ENCODE results near the gene ITGA11.

ITGA11 gene

DNA sequence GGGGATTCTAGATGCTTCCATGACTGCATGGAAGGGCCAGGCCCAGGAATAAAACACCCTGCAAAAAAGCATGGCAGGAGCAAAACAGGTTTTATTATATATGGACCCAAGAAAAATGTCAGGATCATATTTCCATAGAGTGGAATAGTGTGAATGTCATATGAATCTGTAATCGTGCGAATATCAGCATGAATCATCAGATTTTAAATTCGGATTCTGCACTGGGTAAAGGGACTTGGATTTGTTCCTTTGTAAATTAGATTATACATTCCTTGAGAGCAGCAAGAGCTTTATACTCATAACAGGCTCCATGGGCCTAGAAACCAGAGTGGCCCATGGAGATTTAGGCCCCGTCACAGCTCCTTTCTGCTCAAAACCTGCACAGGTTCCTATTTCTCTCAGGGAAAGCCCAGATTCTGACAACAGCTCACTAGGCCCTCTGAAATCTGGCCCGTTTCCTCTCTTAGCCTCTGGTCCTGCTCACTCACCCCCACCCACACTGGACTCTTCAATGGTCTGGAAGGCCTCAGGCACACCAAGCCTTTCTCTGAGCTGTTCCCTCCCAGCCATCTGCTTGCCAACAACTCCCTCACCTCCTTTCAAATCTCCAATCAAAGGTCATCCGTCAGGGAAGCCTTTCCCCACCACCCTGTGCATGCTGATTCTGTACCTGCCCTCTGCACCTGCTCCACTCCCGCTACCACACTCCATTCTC is 78.4 kb downstream of the ITGA11 start:
- no peak for DNase-seq (ENCODE audit: insufficient read length, low spot score)
- FAIRE-seq: no peak
- TF ChIP-seq POLR2AphosphoS5 (IDR thresholded peaks at IDR 0.05; ENCODE audit: low read depth, low read length) (no peak), TAF1 (IDR thresholded peaks at IDR 0.05; ENCODE audit: low read depth, low read length) (no peak), SPI1 (IDR thresholded peaks at IDR 0.05; ENCODE audit: low read depth, low read length) (no peak), POU2F2 (IDR thresholded peaks at IDR 0.05; ENCODE audit: low read depth, low read length) (no peak), PAX5 (IDR thresholded peaks at IDR 0.05; ENCODE audit: insufficient read depth, low read length, severe bottlenecking) (no peak), POLR2A (IDR thresholded peaks at IDR 0.05; ENCODE audit: low read depth, low read length) (no peak)

DNA sequence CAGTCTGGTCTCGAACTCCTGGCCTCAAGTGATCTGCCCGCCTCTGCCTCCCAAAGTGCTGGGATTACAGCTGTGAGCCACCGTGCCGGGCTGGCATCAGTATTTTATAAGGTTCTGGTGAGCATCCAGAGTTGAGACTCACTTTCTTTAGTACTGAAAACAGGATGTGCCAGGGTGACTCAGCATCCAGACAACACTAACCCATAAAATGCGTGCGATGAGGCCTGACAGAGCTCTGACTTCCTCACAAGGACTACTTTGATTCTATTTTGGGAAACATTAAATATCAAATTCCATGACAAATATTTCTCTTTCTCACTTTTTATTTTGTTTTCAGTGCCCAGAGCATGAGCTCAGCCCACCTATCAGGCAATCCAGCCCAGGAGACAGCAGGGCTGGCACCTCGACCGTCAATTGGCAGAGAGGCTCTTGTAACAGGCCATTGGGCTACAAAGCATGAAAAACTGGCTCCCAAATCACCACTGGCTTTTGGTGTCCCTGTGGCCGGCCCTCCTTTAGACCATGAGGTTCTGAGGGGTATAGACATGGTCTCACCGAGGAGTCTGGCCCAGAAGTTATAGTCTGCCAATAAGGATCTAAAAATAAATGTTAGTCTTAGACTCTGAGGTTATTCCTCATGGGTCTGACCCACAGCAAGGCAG is 79.4 kb downstream of the ITGA11 start:
- no peak for TF ChIP-seq POLR2A (IDR thresholded peaks at IDR 0.05; ENCODE audit: low read depth, low read length)
- DNase-seq (ENCODE audit: insufficient read length, low spot score) (no peak), FAIRE-seq (no peak)

DNA sequence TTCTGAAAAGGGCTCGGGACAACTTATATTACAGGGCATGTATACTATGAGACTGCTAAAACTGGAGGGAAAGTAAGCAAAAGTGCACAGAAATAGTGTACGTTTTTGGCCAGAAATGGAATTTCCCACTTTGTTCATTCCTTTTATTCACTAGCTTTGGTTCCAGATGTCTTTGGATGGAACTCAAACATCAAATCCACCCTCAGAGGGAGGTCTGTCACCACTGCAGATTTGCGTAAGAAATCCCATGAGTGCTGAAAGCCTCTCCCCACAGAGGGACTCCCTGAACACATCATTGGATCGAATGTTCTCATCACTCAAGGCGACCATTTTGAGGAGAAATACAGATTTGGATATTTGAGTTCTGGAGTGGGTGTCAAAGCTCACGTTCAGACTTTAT is 82.8 kb downstream of the ITGA11 start:
- no peak for DNase-seq (ENCODE audit: insufficient read length, low spot score)
- no peak for FAIRE-seq
- TF ChIP-seq PAX5 (IDR thresholded peaks at IDR 0.05; ENCODE audit: insufficient read depth, low read length, severe bottlenecking) (no peak), POU2F2 (IDR thresholded peaks at IDR 0.05; ENCODE audit: low read depth, low read length) (no peak), SPI1 (IDR thresholded peaks at IDR 0.05; ENCODE audit: low read depth, low read length) (no peak), POLR2A (IDR thresholded peaks at IDR 0.05; ENCODE audit: low read depth, low read length) (no peak), TAF1 (IDR thresholded peaks at IDR 0.05; ENCODE audit: low read depth, low read length) (no peak), POLR2AphosphoS5 (IDR thresholded peaks at IDR 0.05; ENCODE audit: low read depth, low read length) (no peak)

DNA sequence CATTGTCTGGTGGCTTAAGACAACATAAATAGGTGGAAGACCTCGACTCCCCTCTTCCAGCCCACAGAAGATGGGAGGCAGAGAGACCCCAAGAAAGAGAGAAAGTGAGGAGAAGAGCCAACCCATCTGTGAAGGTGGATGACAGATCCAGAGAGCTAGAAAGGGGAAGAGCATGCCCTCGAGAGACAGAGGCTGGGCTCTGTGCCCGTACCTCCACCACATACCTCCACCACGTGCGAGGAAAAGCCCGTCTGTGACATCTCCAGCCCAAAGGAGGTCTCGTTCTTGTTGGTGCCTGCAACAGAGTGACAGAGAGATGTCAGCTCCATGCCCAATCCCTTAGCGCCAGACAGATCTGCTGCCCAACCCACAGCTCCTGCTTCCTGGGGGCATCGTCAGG is 83.4 kb downstream of the ITGA11 start:
- no peak for TF ChIP-seq POU2F2 (IDR thresholded peaks at IDR 0.05; ENCODE audit: low read depth, low read length)
- no peak for TF ChIP-seq POLR2AphosphoS5 (IDR thresholded peaks at IDR 0.05; ENCODE audit: low read depth, low read length)
- TF ChIP-seq TAF1 (IDR thresholded peaks at IDR 0.05; ENCODE audit: low read depth, low read length): no peak
- no peak for TF ChIP-seq POLR2A (IDR thresholded peaks at IDR 0.05; ENCODE audit: low read depth, low read length)
- TF ChIP-seq PAX5 (IDR thresholded peaks at IDR 0.05; ENCODE audit: insufficient read depth, low read length, severe bottlenecking): no peak
- TF ChIP-seq SPI1 (IDR thresholded peaks at IDR 0.05; ENCODE audit: low read depth, low read length): no peak
- DNase-seq (ENCODE audit: insufficient read length, low spot score): no peak
- FAIRE-seq: no peak

- TF ChIP-seq TAF1 (IDR thresholded peaks at IDR 0.05; ENCODE audit: low read depth, low read length) (no peak), POLR2AphosphoS5 (IDR thresholded peaks at IDR 0.05; ENCODE audit: low read depth, low read length) (no peak), POU2F2 (IDR thresholded peaks at IDR 0.05; ENCODE audit: low read depth, low read length) (no peak), SPI1 (IDR thresholded peaks at IDR 0.05; ENCODE audit: low read depth, low read length) (no peak), POLR2A (IDR thresholded peaks at IDR 0.05; ENCODE audit: low read depth, low read length) (no peak), PAX5 (IDR thresholded peaks at IDR 0.05; ENCODE audit: insufficient read depth, low read length, severe bottlenecking) (no peak)
- no peak for DNase-seq (ENCODE audit: insufficient read length, low spot score)
- no peak for FAIRE-seq
These were observed 83.9 kb downstream of the ITGA11 start for GRCh38 chr15:68348081-68348480.

GRCh38 chr15:68347392-68347791 is 84.6 kb downstream of the ITGA11 start:
- FAIRE-seq (no peak), DNase-seq (ENCODE audit: insufficient read length, low spot score) (no peak)
- TF ChIP-seq PAX5 (IDR thresholded peaks at IDR 0.05; ENCODE audit: insufficient read depth, low read length, severe bottlenecking) (no peak), POLR2A (IDR thresholded peaks at IDR 0.05; ENCODE audit: low read depth, low read length) (no peak), POLR2AphosphoS5 (IDR thresholded peaks at IDR 0.05; ENCODE audit: low read depth, low read length) (no peak), SPI1 (IDR thresholded peaks at IDR 0.05; ENCODE audit: low read depth, low read length) (no peak), POU2F2 (IDR thresholded peaks at IDR 0.05; ENCODE audit: low read depth, low read length) (no peak), TAF1 (IDR thresholded peaks at IDR 0.05; ENCODE audit: low read depth, low read length) (no peak)

GRCh38 chr15:68346979-68347378 is 85.0 kb downstream of the ITGA11 start:
- DNase-seq (ENCODE audit: insufficient read length, low spot score) (no peak), FAIRE-seq (no peak)
- TF ChIP-seq SPI1 (IDR thresholded peaks at IDR 0.05; ENCODE audit: low read depth, low read length) (no peak), POLR2AphosphoS5 (IDR thresholded peaks at IDR 0.05; ENCODE audit: low read depth, low read length) (no peak), POU2F2 (IDR thresholded peaks at IDR 0.05; ENCODE audit: low read depth, low read length) (no peak), POLR2A (IDR thresholded peaks at IDR 0.05; ENCODE audit: low read depth, low read length) (no peak), TAF1 (IDR thresholded peaks at IDR 0.05; ENCODE audit: low read depth, low read length) (no peak), PAX5 (IDR thresholded peaks at IDR 0.05; ENCODE audit: insufficient read depth, low read length, severe bottlenecking) (no peak)

GRCh38 chr15:68345481-68345880 is 86.5 kb downstream of the ITGA11 start:
- no peak for TF ChIP-seq POU2F2 (IDR thresholded peaks at IDR 0.05; ENCODE audit: low read depth, low read length)
- TF ChIP-seq TAF1 (IDR thresholded peaks at IDR 0.05; ENCODE audit: low read depth, low read length): no peak
- no peak for TF ChIP-seq SPI1 (IDR thresholded peaks at IDR 0.05; ENCODE audit: low read depth, low read length)
- FAIRE-seq (no peak), DNase-seq (ENCODE audit: insufficient read length, low spot score) (no peak)

DNA sequence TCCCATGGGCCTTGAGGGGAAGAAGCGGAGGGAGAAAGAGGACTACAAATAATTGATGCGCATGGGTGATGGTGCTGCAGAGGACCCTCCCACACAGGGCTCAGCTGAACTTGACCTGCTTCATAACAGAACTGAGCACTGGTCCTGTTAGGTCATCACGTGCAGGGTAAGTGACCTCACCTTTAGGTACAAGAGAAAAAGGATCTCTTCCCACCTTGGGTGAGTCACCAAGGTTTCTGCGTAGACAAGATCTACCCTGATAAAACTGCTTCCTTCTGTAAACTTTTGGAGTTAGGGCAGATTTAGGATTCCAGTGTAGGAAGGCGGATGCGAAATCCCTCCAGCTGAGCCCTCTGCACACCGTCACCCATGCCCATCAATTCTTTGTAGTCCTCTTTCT is 87.4 kb downstream of the ITGA11 start:
- DNase-seq (ENCODE audit: insufficient read length, low spot score): no peak
- TF ChIP-seq POLR2AphosphoS5 (IDR thresholded peaks at IDR 0.05; ENCODE audit: low read depth, low read length) (no peak), PAX5 (IDR thresholded peaks at IDR 0.05; ENCODE audit: insufficient read depth, low read length, severe bottlenecking) (no peak), POLR2A (IDR thresholded peaks at IDR 0.05; ENCODE audit: low read depth, low read length) (no peak), TAF1 (IDR thresholded peaks at IDR 0.05; ENCODE audit: low read depth, low read length) (no peak), POU2F2 (IDR thresholded peaks at IDR 0.05; ENCODE audit: low read depth, low read length) (no peak), SPI1 (IDR thresholded peaks at IDR 0.05; ENCODE audit: low read depth, low read length) (no peak)
- no peak for FAIRE-seq

Data from GM12891 (cell line).